ENCODE results near the gene IMMP1L.

The IMMP1L gene

GRCh38 chr11:31437742-31438435, 71.5 kb downstream of the IMMP1L start:
- Mint-ChIP-seq H3K4me1 (peaks cover 20% of the 10 kb centered on the region), H3K4me3 (no peak overlapping the region), H3K9me3 (peaks cover 11% of the 10 kb centered on the region), H3K36me3 (peaks cover 5% of the 10 kb centered on the region), H3K27me3 (no peaks in the 10 kb centered on the region), H3K27ac (no peak overlapping the region)

- peaks cover 14% of the 10 kb centered on the region for H3K4me1 Mint-ChIP-seq
- H3K9me3 Mint-ChIP-seq = peaks cover 5% of the 10 kb centered on the region
- H3K4me3 Mint-ChIP-seq = no peak overlapping the region
- H3K27ac Mint-ChIP-seq = no peak overlapping the region
- H3K27me3 Mint-ChIP-seq = no peaks in the 10 kb centered on the region
- peaks cover 14% of the 10 kb centered on the region for H3K36me3 Mint-ChIP-seq
Observed at GRCh38 chr11:31433851-31434250, 75.6 kb downstream of the IMMP1L start.

DNA sequence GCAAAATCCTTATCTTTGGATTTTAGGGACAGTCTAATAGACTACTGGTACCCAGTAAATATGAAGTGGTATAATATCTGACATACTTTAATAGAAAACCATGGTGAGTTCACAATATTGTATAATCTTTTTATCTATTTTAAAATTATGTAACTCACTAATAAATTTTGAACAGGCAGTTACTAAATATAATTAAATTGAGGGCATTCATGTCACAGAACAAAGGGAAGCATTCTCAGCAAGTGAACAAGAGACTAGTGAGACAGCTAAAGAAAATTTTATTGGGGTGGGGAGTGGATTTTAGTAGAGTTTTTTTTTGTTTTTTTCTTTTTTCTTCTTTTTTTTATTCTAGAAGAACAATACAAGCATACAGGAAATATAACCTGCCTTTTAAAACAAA, 84.8 kb downstream of the IMMP1L start:
- Mint-ChIP-seq H3K4me3 (no peak overlapping the region), H3K27me3 (no peaks in the 10 kb centered on the region), H3K36me3 (peaks cover 12% of the 10 kb centered on the region), H3K27ac (no peak overlapping the region), H3K9me3 (no peaks in the 10 kb centered on the region), H3K4me1 (no peaks in the 10 kb centered on the region)

GRCh38 chr11:31422703-31423102, 86.7 kb downstream of the IMMP1L start:
- Mint-ChIP-seq H3K36me3 (peaks cover 11% of the 10 kb centered on the region), H3K27ac (no peak overlapping the region), H3K4me1 (no peaks in the 10 kb centered on the region), H3K27me3 (no peaks in the 10 kb centered on the region), H3K9me3 (no peaks in the 10 kb centered on the region), H3K4me3 (no peak overlapping the region)

- H3K4me3 Mint-ChIP-seq = no peak overlapping the region
- H3K36me3 Mint-ChIP-seq = peaks cover 13% of the 10 kb centered on the region
- no peaks in the 10 kb centered on the region for H3K9me3 Mint-ChIP-seq
- no peaks in the 10 kb centered on the region for H3K4me1 Mint-ChIP-seq
- no peaks in the 10 kb centered on the region for H3K27me3 Mint-ChIP-seq
- H3K27ac Mint-ChIP-seq = no peak overlapping the region
Observed at GRCh38 chr11:31421820-31422219, 87.6 kb downstream of the IMMP1L start.

DNA sequence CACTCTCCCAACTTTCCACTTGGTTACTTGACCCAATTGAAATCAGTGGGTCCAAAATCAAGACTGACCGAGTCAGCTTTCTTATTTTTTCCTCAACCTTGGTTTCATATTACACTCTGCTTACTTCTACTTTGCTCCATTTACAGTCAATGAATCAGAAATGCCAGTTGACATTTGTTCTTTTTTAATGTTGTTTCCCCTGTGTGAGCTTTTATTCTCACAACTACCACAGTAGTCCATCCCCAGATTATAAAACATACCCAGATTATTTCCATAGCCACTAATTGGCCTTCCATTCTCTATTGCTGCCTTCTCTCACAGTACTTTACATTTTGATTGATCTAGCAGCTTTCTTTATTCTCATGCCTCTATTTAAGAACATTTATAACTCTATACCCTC, 89.8 kb downstream of the IMMP1L start:
- Mint-ChIP-seq H3K4me3 (no peak overlapping the region), H3K36me3 (peaks cover 13% of the 10 kb centered on the region), H3K9me3 (no peaks in the 10 kb centered on the region), H3K27me3 (no peaks in the 10 kb centered on the region), H3K4me1 (no peaks in the 10 kb centered on the region), H3K27ac (no peak overlapping the region)

- Mint-ChIP-seq H3K4me3 (no peak overlapping the region), H3K27ac (no peak overlapping the region), H3K4me1 (no peaks in the 10 kb centered on the region), H3K9me3 (no peaks in the 10 kb centered on the region), H3K27me3 (no peaks in the 10 kb centered on the region), H3K36me3 (peaks cover 17% of the 10 kb centered on the region)
Observed at GRCh38 chr11:31419138-31419537, 90.3 kb downstream of the IMMP1L start.

DNA sequence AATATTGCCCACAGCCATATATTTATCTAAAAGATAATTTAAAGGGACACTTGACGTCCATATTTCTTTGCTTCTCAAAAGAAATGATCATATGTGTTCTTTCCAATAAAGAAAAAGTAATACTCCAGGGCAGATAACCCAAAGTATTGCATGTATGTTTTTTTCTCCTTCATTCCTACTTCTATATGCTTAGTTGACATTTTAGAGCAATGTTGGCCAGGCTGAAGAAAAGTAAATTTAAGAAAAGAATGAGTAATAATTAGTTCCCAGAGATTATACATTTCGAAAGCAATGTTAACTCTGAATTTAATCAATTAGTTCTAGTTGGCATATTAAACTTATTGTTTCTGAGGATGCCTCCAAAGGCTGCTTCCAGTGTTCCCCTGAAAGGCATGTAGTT, 91.6 kb downstream of the IMMP1L start:
- H3K27me3 Mint-ChIP-seq = no peaks in the 10 kb centered on the region
- no peaks in the 10 kb centered on the region for H3K4me1 Mint-ChIP-seq

GRCh38 chr11:31417357-31417756, 92.1 kb downstream of the IMMP1L start:
- Mint-ChIP-seq H3K9me3 (no peaks in the 10 kb centered on the region), H3K36me3 (peaks cover 18% of the 10 kb centered on the region), H3K4me1 (no peaks in the 10 kb centered on the region), H3K4me3 (no peak overlapping the region), H3K27ac (no peak overlapping the region), H3K27me3 (no peaks in the 10 kb centered on the region)

More for the DNA sequence above, 91.6 kb downstream of the IMMP1L start:
- no peaks in the 10 kb centered on the region for H3K9me3 Mint-ChIP-seq
- no peak overlapping the region for H3K4me3 Mint-ChIP-seq
- peaks cover 18% of the 10 kb centered on the region for H3K36me3 Mint-ChIP-seq
- H3K27ac Mint-ChIP-seq = no peak overlapping the region

DNA sequence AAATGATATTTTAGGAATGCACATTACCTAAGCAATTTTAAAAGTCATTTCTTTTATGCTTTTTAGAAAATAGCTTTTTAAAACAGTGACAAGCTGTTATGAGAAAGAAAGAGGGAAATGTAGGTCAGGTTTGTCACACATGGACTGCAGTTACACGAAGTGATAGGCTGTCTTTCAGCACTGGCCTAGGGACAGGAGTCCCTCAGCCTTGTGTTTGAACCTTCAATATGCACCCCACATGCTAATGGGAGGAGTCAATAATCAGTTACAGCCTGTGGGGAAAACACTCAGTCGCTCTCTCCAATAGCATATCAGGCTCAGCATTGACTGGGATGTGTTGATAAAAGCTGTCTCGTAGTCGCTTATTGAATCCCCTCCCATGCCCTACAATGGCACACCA, 94.0 kb downstream of the IMMP1L start:
- no peak overlapping the region for H3K27ac Mint-ChIP-seq

GRCh38 chr11:31414338-31414737, 95.1 kb downstream of the IMMP1L start:
- no peaks in the 10 kb centered on the region for H3K4me1 Mint-ChIP-seq
- H3K4me3 Mint-ChIP-seq = no peak overlapping the region
- no peaks in the 10 kb centered on the region for H3K27me3 Mint-ChIP-seq
- H3K9me3 Mint-ChIP-seq = peaks cover 5% of the 10 kb centered on the region
- H3K27ac Mint-ChIP-seq = no peak overlapping the region
- peaks cover 25% of the 10 kb centered on the region for H3K36me3 Mint-ChIP-seq

More for the DNA sequence above, 94.0 kb downstream of the IMMP1L start:
- peaks cover 28% of the 10 kb centered on the region for H3K36me3 Mint-ChIP-seq
- H3K4me3 Mint-ChIP-seq = no peak overlapping the region
- H3K4me1 Mint-ChIP-seq = no peaks in the 10 kb centered on the region
- H3K27me3 Mint-ChIP-seq = no peaks in the 10 kb centered on the region
- H3K9me3 Mint-ChIP-seq = peaks cover 5% of the 10 kb centered on the region

DNA sequence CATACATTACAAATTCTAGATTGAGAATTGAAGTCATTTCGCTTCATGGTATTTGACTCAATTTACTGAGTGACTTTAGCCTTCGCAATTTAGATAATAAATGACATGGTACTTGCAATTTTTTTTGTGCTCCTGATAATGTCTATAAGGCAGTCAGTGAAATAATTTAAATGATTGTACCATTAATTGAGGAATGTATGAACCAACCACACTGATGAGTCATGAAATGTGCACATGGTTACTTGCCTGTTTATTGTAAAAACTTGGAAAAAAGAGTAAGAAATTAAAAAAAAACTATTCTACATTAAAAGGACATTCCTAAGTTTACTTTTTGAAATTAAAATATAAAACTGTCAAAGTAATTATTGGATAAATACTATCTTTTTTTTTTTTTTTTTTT, 96.5 kb downstream of the IMMP1L start:
- no peak overlapping the region for H3K27ac Mint-ChIP-seq
- peaks cover 23% of the 10 kb centered on the region for H3K36me3 Mint-ChIP-seq
- peaks cover 5% of the 10 kb centered on the region for H3K9me3 Mint-ChIP-seq
- H3K27me3 Mint-ChIP-seq = no peaks in the 10 kb centered on the region
- H3K4me1 Mint-ChIP-seq = no peaks in the 10 kb centered on the region
- no peak overlapping the region for H3K4me3 Mint-ChIP-seq

- Mint-ChIP-seq H3K27me3 (no peaks in the 10 kb centered on the region), H3K4me1 (peaks cover 8% of the 10 kb centered on the region), H3K9me3 (peaks cover 5% of the 10 kb centered on the region), H3K36me3 (peaks cover 21% of the 10 kb centered on the region), H3K4me3 (no peak overlapping the region), H3K27ac (no peak overlapping the region)
Observed at GRCh38 chr11:31408201-31408600, 101.2 kb downstream of the IMMP1L start.

- Mint-ChIP-seq H3K4me1 (peaks cover 8% of the 10 kb centered on the region), H3K4me3 (no peak overlapping the region)
Observed at GRCh38 chr11:31404614-31405013, 104.8 kb downstream of the IMMP1L start.

GRCh38 chr11:31397239-31397834, 112.1 kb downstream of the IMMP1L start:
- Mint-ChIP-seq H3K36me3 (peaks cover 21% of the 10 kb centered on the region), H3K9me3 (no peaks in the 10 kb centered on the region), H3K4me1 (peaks cover 15% of the 10 kb centered on the region), H3K27ac (no peak overlapping the region), H3K27me3 (no peaks in the 10 kb centered on the region), H3K4me3 (no peak overlapping the region)

More at GRCh38 chr11:31404614-31405013, 104.8 kb downstream of the IMMP1L start:
- Mint-ChIP-seq H3K9me3 (no peaks in the 10 kb centered on the region), H3K27ac (no peak overlapping the region), H3K27me3 (no peaks in the 10 kb centered on the region), H3K36me3 (peaks cover 22% of the 10 kb centered on the region)

DNA sequence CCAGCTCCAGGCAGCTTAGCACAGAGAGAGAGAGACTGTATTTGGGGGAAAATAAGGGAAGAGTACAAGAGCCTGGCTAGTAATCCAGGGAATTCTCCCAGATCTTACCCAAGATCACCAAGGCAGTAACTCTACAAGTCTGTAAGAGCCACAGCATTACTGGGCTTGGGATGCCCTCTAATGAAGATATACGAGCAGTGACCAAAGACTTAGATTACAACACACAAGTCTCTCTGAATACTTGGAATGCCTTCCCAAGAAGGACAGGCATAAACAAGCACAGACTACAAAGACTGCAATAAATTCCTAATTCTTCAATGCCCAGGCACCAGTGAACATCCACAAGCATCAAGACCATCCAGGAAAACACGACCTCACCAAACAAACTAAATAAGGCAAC, 122.0 kb downstream of the IMMP1L start:
- H3K9me3 Mint-ChIP-seq = peaks cover 14% of the 10 kb centered on the region
- no peak overlapping the region for H3K27ac Mint-ChIP-seq
- no peaks in the 10 kb centered on the region for H3K27me3 Mint-ChIP-seq
- no peak overlapping the region for H3K4me3 Mint-ChIP-seq
- peaks cover 21% of the 10 kb centered on the region for H3K36me3 Mint-ChIP-seq
- H3K4me1 Mint-ChIP-seq = peaks cover 37% of the 10 kb centered on the region
